ENCODE data around the gene ADAMTSL4. TPM values are rescaled to one million over a fixed set of nuclear protein-coding genes. Genes with fewer than 3 reads are reported as not detected.
"Not testable (repeated sequence)": the region's sequence is repeated elsewhere in the genome, so short reads cannot be mapped to it uniquely, and the experiment has no call there.

ADAMTSL4 gene
- total and polyA plus RNA-seq, 2 donors (not counting 3 experiments of a cell fraction or from before 2014, with no cell fraction given): 0.73 to 1.0 TPM

- ChIA-PET CTCF (interaction anchor here (1.3 to 2.8 kb wide), 3 partner anchors 16 to 45 kb away, joined by 8 to 20 read pairs (median 13); partner anchors contain the start of gene MCL1), POLR2A (interaction anchor here (1.9 kb wide), 1 partner anchor 26 kb away, joined by 13 read pairs; the partner anchor contains the start of gene MCL1)
- H2AFZ ChIP-seq (ENCODE audit: low read depth, low read length); BruUV-seq (replicated peaks); FAIRE-seq; H4K20me1 ChIP-seq (replicated peaks; ENCODE audit: control insufficient read depth, extremely low read depth, insufficient read depth, low read length); H3K79me2 ChIP-seq (ENCODE audit: control insufficient read depth, insufficient read depth, low read length); H3K27me3 ChIP-seq (ENCODE audit: control insufficient read depth in 2 of 2, insufficient read depth in 2 of 2, low read length in 2 of 2); DNase-seq (ENCODE audit: low read depth, low spot score); H3K9me3 ChIP-seq (replicated peaks; ENCODE audit: control insufficient read depth, insufficient read depth, low read length); intact Hi-C loops (cut with micrococcal nuclease); H3K9me1 ChIP-seq (replicated peaks; ENCODE audit: control insufficient read depth, extremely low read depth, insufficient read depth, low read length); dilution Hi-C loops (cut with MboI; ENCODE audit: extremely low pct_ligation_motif_present, low sequenced_read_pairs); H3K4me2 ChIP-seq (ENCODE audit: insufficient read depth, low read length); H3K4me3 ChIP-seq (replicated peaks in 1 of 3; ENCODE audit: insufficient read depth in 1 of 3, low read depth in 1 of 3, low read length in 3 of 3); H3K36me3 ChIP-seq (ENCODE audit: control insufficient read depth in 2 of 2, extremely low read depth in 1 of 2, insufficient read depth in 2 of 2, low read length in 2 of 2): not testable (repeated sequence)
- peaks cover 17% of the 10 kb centered on the region for H3K4me1 ChIP-seq (ENCODE audit: control insufficient read depth, extremely low read depth, insufficient read depth, low read length)
- H3K27ac ChIP-seq (ENCODE audit: insufficient read depth, low read depth, low read length): peak overlapping the region; percentile 100
- peak overlapping the region; percentile 43 for H3K9ac ChIP-seq (replicated peaks; ENCODE audit: extremely low read depth, insufficient read depth, low read length)
Observed at GRCh38 chr1:150605451-150605731, 56.2 kb downstream of the ADAMTSL4 start.

GRCh38 chr1:150606463-150607142, 57.4 kb downstream of the ADAMTSL4 start:
- FAIRE-seq (no peak), DNase-seq (ENCODE audit: low read depth, low spot score) (no peak)
- no peak for TF ChIP-seq POLR2AphosphoS5 (IDR thresholded peaks at IDR 0.05; ENCODE audit: insufficient read depth, low read depth, low read length)
- no peak for TF ChIP-seq POLR2A (IDR thresholded peaks at IDR 0.05; ENCODE audit: low read depth, low read length)
- TF ChIP-seq JUN (IDR thresholded peaks at IDR 0.05; ENCODE audit: borderline replicate concordance, insufficient read depth, insufficient read length, low read depth): no peak
- TF ChIP-seq EZH2 (IDR thresholded peaks at IDR 0.05; ENCODE audit: borderline replicate concordance, low read depth, low read length, severe bottlenecking): no peak
- no peak for TF ChIP-seq GATA2 (IDR thresholded peaks at IDR 0.05; ENCODE audit: insufficient read depth, insufficient read length, low read depth, low read length)
- no peak for TF ChIP-seq MYC (IDR thresholded peaks at IDR 0.05; ENCODE audit: low read depth, low read length)
- no peak for TF ChIP-seq MAX (IDR thresholded peaks at IDR 0.05; ENCODE audit: insufficient read depth, insufficient read length)
- no peak for TF ChIP-seq CTCF (IDR thresholded peaks at IDR 0.05; ENCODE audit: extremely low read depth in 1 of 2, insufficient read depth in 1 of 2, low read depth in 1 of 2, low read length in 2 of 2)
- TF ChIP-seq FOS (IDR thresholded peaks at IDR 0.05; ENCODE audit: borderline replicate concordance, insufficient read depth, low read length): no peak
- POLR2A ChIA-PET: interaction anchor here (1.2 kb wide), 1 partner anchor 28 kb away, joined by 4 read pairs; the partner anchor contains the start of gene MCL1
- Histone ChIP-seq H3K9ac (replicated peaks; ENCODE audit: extremely low read depth, insufficient read depth, low read length) (no peak overlapping the region), H3K9me3 (replicated peaks; ENCODE audit: control insufficient read depth, insufficient read depth, low read length) (no peaks in the 10 kb centered on the region), H3K4me2 (ENCODE audit: insufficient read depth, low read length) (no peak overlapping the region), H2AFZ (ENCODE audit: low read depth, low read length) (no peak overlapping the region), H3K9me1 (replicated peaks; ENCODE audit: control insufficient read depth, extremely low read depth, insufficient read depth, low read length) (no peaks in the 10 kb centered on the region), H3K79me2 (ENCODE audit: control insufficient read depth, insufficient read depth, low read length) (peaks cover 3% of the 10 kb centered on the region), H3K27ac (ENCODE audit: insufficient read depth, low read depth, low read length) (no peak overlapping the region), H3K27me3 (ENCODE audit: control insufficient read depth in 2 of 2, insufficient read depth in 2 of 2, low read length in 2 of 2) (no peaks in the 10 kb centered on the region), H3K36me3 (ENCODE audit: control insufficient read depth in 2 of 2, extremely low read depth in 1 of 2, insufficient read depth in 2 of 2, low read length in 2 of 2) (no peaks in the 10 kb centered on the region), H3K4me1 (ENCODE audit: control insufficient read depth, extremely low read depth, insufficient read depth, low read length) (peaks cover 24% of the 10 kb centered on the region), H4K20me1 (replicated peaks; ENCODE audit: control insufficient read depth, extremely low read depth, insufficient read depth, low read length) (no peaks in the 10 kb centered on the region), H3K4me3 (replicated peaks in 1 of 3; ENCODE audit: insufficient read depth in 1 of 3, low read depth in 1 of 3, low read length in 3 of 3) (no peak overlapping the region)
- no TSS peak for BruUV-seq (replicated peaks)
- CTCF ChIA-PET: interaction anchor here (1.7 to 1.9 kb wide), 2 partner anchors 13 to 15 kb away, joined by 4 to 6 read pairs; no protein-coding TSS in a partner anchor
- intact Hi-C loops (cut with micrococcal nuclease) (no loop called here), dilution Hi-C loops (cut with MboI; ENCODE audit: extremely low pct_ligation_motif_present, low sequenced_read_pairs) (no loop called here)
